CD4-positive, alpha-beta T cell treated with Interleukin-15 for 1 hour (primary cell): ENCODE results near the gene PNLIPRP1.

Experiments used
- DNase-seq: peaks from one replicate; pipeline ENCODE4 v3.0.0-alpha.2; 2020

PNLIPRP1 gene

GRCh38 chr10:116602648-116603400 is 12.1 kb downstream of the PNLIPRP1 start:
- no peak for DNase-seq

DNA sequence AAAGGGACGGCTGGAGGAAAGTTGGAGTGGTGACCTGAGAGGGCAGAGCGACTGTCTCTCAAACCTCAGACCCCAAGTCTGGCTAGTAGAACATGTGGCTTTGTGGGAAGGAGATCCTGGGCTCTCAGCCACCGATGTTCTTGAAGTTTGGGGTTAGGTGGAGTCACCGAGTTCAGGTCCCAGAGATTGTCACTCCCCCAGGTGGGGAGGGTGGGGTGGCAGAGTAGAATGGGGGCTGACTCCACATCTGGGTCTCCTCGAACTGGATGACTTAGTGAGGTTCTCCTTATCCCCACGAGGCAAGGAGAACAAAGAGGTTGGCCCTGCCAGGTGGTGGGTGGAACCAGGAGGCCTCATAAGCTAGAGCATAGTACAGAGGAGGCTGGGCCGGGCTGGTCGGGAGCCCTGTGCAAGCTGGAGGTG is 15.3 kb downstream of the PNLIPRP1 start:
- no peak for DNase-seq

DNA sequence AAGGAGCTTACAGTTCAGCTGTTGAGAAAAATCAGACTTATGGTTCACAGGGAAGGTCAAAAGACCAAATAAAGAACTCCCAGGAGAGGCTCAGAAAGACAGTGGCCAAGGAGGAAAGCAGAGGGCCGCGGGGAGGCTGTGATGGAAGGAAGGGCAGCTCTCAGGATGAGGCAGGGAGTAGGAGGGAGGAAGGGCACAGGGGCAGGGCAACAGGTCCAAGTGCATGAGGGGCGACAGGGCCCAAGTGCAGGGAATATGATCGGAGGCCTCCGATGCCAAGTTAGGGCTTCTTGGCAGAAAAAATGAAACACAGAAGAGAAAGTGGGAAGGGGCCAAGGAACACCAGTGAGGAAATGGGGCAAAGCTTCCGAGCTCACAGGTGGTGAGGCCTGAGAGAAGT is 16.6 kb downstream of the PNLIPRP1 start:
- DNase-seq = no peak

DNA sequence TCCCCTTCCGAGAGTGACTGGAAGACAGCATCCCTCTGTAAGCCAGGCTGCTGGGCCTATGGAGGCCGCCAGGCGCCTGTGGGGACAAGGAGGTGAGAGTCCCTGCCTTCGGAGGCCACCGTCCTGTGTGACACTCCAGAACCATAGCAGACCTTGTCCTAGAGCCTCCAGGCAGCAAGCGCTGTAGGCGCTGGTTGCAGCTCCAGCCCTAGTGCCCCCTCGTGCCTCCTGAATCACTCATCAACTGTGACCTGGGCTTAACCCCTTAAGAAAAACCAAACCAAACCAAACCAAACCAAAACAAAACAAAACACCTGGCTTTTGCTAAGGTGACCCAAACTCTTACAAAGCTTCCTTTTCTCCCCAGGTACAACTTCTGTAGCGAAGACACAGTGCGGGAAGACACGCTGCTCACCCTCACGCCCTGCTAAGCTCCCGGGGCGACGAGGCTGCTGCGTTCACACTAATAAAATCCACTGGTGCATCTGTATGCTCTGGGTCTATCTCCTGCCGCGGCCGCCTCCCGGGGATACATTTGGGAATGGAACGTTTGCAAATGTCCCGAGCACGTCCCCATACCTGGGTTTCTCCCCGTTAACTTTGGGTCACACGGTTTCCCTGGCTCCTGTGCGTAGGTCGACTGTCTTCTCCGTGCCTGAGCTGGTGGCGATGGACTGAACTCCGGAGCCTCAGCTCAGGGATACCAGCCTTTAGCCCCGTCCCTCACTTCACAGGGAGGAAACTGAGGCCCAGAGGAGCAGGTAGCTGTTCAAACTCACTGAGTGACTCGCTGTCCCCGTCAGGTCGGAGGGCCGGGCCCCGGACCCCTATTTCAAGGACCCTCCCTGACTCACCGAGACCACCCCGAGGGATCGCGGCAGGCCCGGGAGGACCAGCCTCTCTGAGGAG is 18.2 kb downstream of the PNLIPRP1 start:
- DNase-seq = no peak

- no peak for DNase-seq
Measured at GRCh38 chr10:116610443-116611152, 19.8 kb downstream of the PNLIPRP1 start.

DNA sequence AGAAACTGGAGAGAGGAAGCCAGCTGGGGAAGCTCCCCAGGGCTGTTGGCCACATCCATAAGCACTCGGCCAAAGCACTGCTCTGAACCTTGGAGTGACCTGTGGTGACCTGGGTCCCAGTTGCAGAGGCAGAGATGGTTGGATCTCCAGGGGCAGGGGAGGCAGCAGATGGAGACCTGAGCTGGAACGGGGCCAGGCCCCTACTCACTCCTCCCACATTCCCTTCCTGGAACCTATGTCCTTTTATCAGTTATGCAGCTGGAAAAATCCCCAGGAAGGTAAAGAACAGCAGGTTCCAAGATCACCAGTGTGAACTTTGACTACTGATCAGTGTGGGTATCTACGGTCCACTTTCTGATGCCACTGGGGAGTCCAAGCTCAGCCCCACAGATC is 20.4 kb downstream of the PNLIPRP1 start:
- DNase-seq = no peak

- no peak for DNase-seq
Measured at GRCh38 chr10:116612107-116612769, 21.5 kb downstream of the PNLIPRP1 start.

GRCh38 chr10:116613471-116613870 is 22.7 kb downstream of the PNLIPRP1 start:
- DNase-seq = no peak

GRCh38 chr10:116614796-116615195 is 24.0 kb downstream of the PNLIPRP1 start:
- DNase-seq = no peak

- no peak for DNase-seq
Measured at GRCh38 chr10:116615199-116615776, 24.5 kb downstream of the PNLIPRP1 start.

DNA sequence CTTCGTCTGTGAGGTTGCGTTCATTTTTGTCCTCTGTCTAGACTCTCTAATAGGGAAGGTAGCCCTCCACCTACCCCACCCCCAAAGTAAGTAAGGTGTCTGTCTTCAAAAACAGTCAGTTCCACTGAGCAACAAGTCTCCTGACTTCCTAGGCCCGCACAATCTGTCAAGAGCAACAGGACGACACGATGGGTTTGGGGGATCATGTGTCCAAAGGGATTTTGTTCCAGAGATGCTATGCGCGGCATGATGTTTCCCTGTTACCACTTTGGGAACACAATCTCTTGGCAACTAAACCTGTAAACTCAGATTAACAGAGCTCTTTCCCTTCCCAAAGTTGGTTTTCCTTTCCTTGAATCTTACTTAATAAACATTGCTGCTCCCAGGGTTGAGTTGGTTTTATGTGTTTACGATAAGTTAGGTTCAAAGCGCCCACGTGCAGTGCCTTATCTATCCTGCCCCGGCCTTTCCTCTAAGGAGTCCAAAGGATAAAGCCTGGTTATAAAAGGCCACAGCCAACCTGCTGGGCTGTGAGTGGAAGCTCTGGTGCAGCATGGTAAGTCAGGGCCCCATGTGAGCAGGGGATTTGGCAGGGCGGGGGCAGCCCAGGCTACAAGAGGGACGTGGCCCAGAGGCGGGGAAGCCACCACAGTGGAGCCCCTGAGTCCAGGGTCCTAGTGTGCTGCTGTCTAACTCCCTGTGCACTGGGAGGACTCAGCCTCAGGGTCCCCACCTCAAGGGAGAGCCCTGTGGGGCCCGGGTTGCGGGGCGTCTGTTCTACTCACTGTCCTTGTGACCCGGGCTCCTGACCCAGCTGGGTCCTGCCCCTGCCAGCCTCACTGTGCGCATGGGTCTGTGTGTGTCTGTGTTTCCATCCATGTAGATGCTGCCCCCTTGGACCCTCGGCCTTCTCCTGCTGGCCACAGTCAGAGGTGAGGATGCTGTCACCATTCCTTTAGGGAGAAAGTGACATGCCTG is 30.0 kb downstream of the PNLIPRP1 start, which contains the start of gene PNLIPRP2:
TSS of gene PNLIPRP2 (plus strand) at position 531 of the 978 bp plus-strand sequence.
- DNase-seq = no peak

DNA sequence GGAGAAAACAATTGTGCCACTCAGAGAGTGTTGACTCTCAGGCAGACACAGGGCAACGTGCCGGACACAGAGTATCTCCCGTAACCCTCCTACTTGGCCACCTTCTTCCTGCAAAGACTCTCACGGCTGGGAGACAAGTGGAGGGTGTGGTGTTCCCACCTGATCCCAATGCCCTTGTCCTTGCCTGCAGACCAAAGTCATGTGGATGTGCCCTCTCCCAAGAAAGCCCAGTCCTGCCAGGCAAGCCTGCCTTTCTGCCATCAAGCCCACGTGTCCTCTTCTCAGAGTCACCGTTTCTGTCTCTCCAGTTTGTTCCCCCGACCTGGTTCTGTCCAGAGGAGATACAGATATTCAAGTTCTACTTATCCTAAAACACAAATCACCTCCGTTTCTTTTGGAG is 30.7 kb downstream of the PNLIPRP1 start:
- no peak for DNase-seq

DNA sequence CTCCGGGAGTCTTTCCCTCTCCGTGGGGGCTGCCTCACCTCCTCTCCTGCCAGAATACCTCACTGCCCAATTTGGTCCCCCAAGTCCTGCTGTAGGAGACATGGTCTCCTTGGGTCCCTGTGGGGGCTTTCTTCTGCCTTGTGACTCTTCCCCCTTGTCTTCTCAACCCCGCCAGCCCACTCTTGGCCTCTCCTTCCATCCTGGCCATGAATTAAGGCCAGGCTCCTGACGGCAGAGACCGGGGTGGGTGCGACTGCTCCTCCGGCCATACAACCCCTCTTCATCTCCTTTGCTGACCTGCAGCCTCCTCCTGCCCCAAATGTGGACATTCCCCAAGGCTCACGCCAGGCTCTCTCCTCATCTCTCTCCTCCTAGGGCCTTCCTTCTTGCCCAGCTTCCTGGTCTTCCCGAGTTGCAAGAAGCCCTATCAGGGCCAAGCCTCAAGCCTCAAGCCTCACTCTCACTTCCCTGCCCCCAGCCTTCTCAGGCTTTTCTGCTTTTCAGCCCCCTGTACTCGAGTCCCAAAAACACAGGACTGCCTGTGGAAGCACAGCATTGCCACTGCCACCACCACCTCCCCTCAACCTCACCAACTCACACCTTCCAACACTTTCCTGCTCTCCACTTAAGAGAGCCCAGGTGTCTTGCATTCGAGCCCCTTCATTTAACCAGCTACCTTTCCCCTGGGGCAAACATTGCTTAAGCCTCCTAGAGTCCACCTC is 31.3 kb downstream of the PNLIPRP1 start:
- DNase-seq = no peak

GRCh38 chr10:116625845-116626244 is 35.1 kb downstream of the PNLIPRP1 start:
- no peak for DNase-seq

- no peak for DNase-seq
Measured at GRCh38 chr10:116626815-116627214, 36.1 kb downstream of the PNLIPRP1 start.

GRCh38 chr10:116627386-116627933 is 36.7 kb downstream of the PNLIPRP1 start:
- no peak for DNase-seq

GRCh38 chr10:116629340-116629739 is 38.6 kb downstream of the PNLIPRP1 start:
- DNase-seq = no peak

DNA sequence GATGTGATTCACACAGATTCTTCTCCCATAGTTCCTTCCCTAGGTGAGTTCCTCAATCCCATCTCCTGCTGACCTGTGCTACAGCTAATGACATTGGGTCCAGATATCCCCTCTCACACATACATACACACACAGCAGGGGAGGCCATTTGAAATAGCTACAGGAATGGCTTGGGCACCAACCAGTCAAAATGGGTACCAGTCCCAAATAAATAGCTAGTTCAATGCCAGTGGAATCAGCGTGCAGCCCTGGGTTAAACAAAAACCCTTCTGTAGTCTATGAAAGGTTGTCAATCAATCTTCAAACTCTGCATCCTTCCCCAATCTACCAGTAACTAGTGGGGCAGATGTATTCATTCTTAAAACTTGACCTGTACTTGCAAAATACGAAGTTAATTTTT is 39.3 kb downstream of the PNLIPRP1 start:
- DNase-seq = no peak

DNA sequence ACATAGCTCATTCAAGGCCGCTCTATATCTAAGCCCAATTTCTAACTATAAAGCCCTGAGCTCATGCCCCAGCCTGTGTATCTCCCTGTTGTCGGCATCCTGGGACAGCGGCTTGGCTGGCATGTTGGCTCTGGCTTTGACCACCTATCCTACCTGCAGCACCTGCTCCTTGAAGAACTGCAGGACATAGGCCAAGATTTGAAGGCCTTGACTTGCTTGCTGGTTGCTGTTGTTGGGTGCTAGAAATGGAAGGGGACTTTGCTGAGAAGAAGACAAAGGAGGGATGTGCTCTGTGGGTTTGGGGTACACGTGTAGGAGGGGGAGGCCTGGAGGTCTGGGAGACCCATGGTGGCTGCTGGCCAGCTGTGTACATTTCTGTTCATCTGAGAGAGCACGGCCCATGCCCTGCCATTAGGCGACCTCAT is 41.1 kb downstream of the PNLIPRP1 start:
- DNase-seq = no peak

DNA sequence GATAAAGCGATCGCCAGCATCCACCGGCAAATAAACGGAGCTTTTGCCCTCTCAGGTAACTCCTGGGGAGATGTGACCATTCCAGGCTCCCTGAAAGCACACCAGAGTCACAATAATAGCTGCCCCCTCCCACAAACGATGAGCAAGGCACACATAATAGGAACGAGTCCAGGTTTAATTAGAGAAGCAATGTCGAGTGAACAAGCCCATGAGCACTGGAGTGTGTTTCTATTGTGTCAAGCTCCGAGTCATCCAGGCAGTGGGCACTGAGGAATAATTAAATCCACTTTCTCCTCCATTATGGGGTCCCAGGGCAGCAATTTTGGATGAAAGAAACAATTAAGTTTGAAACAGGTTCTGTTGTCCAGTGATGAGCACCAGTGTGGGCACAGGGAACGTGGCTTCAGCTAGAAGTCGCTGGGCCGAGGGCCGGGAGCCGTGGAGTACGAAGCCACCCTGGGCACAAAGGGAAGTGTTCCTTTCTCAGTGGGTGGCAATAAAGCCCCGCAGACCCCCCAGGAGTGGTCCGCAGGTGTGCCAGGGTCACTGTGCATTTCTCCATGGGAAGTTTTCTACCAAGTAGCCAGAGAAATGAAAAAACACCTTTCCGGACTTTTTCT is 41.9 kb downstream of the PNLIPRP1 start:
- no peak for DNase-seq
